NCI-H345 (cell line): ENCODE measurements around the gene AKAP13.

Source experiments
- DNase-seq: peaks from one replicate; lab custom pipeline; 2025; lab: John Stamatoyannopoulos, UW

The AKAP13 gene

GRCh38 chr15:85595804-85596536 is 215.6 kb downstream of the AKAP13 start:
- no peak for DNase-seq

- no peak for DNase-seq
Observed at GRCh38 chr15:85597155-85597815, 216.9 kb downstream of the AKAP13 start.

GRCh38 chr15:85598219-85598618 is 217.8 kb downstream of the AKAP13 start:
- DNase-seq: no peak

- DNase-seq: no peak
Observed at GRCh38 chr15:85598718-85599398, 218.5 kb downstream of the AKAP13 start.

- DNase-seq: no peak
Observed at GRCh38 chr15:85600001-85600400, 219.6 kb downstream of the AKAP13 start.

GRCh38 chr15:85603160-85603559 is 222.8 kb downstream of the AKAP13 start:
- no peak for DNase-seq

GRCh38 chr15:85603703-85604102 is 223.3 kb downstream of the AKAP13 start:
- no peak for DNase-seq

- DNase-seq: no peak
Observed at GRCh38 chr15:85604194-85604593, 223.8 kb downstream of the AKAP13 start.

GRCh38 chr15:85606738-85607137 is 226.3 kb downstream of the AKAP13 start:
- DNase-seq: no peak

GRCh38 chr15:85607141-85607806 is 226.9 kb downstream of the AKAP13 start:
- DNase-seq: no peak

GRCh38 chr15:85607842-85608241 is 227.4 kb downstream of the AKAP13 start:
- DNase-seq: no peak

GRCh38 chr15:85609492-85609891 is 229.1 kb downstream of the AKAP13 start:
- DNase-seq: no peak

- no peak for DNase-seq
Observed at GRCh38 chr15:85611361-85611760, 231.0 kb downstream of the AKAP13 start.

- no peak for DNase-seq
Observed at GRCh38 chr15:85614059-85614458, 233.7 kb downstream of the AKAP13 start.

GRCh38 chr15:85615930-85616329 is 235.5 kb downstream of the AKAP13 start:
- no peak for DNase-seq

- DNase-seq: no peak
Observed at GRCh38 chr15:85616549-85617110, 236.2 kb downstream of the AKAP13 start.

- DNase-seq: no peak
Observed at GRCh38 chr15:85618228-85618505, 237.8 kb downstream of the AKAP13 start.

GRCh38 chr15:85618956-85619491 is 238.6 kb downstream of the AKAP13 start:
- DNase-seq: no peak

GRCh38 chr15:85619992-85620689 is 239.7 kb downstream of the AKAP13 start:
- no peak for DNase-seq

GRCh38 chr15:85620690-85621049 is 240.3 kb downstream of the AKAP13 start:
- DNase-seq: no peak

- no peak for DNase-seq
Observed at GRCh38 chr15:85621094-85621493, 240.7 kb downstream of the AKAP13 start.
